Measurements from ENCODE around the gene PLCH2.
"Not testable (repeated sequence)": the region's sequence is repeated elsewhere in the genome, so short reads cannot be mapped to it uniquely, and the experiment has no call there.

PLCH2 gene

GRCh38 chr1:2476061-2476999 lies at the start of gene PLCH2:
Gene PLCH2 (plus strand): TSS chr1:2476289. CDS start chr1:2476589, 300 bp downstream.
- DNase-seq (ENCODE audit: low read depth), result no peak

GRCh38 chr1:2426540-2426939 lies 49.5 kb upstream of the PLCH2 start:
- DNase-seq (ENCODE audit: low read depth), result no peak

GRCh38 chr1:2427051-2427450 lies 49.0 kb upstream of the PLCH2 start:
- DNase-seq (ENCODE audit: low read depth), result no peak

GRCh38 chr1:2427976-2428375 lies 48.1 kb upstream of the PLCH2 start:
- DNase-seq (ENCODE audit: low read depth), result no peak

- DNase-seq (ENCODE audit: low read depth), result no peak
Measured at GRCh38 chr1:2428490-2428889, 47.6 kb upstream of the PLCH2 start.

GRCh38 chr1:2429780-2430591 lies 46.1 kb upstream of the PLCH2 start:
- DNase-seq (ENCODE audit: low read depth), result no peak

- no peak for DNase-seq (ENCODE audit: low read depth)
Measured at GRCh38 chr1:2430592-2430973, 45.5 kb upstream of the PLCH2 start.

- DNase-seq (ENCODE audit: low read depth), result no peak
Measured at GRCh38 chr1:2431103-2431502, 45.0 kb upstream of the PLCH2 start.

GRCh38 chr1:2431518-2431917 lies 44.6 kb upstream of the PLCH2 start:
- no peak for DNase-seq (ENCODE audit: low read depth)

GRCh38 chr1:2432441-2432844 lies 43.6 kb upstream of the PLCH2 start:
- no peak for DNase-seq (ENCODE audit: low read depth)

GRCh38 chr1:2433196-2433595 lies 42.9 kb upstream of the PLCH2 start:
- no peak for DNase-seq (ENCODE audit: low read depth)

GRCh38 chr1:2433936-2434655 lies 42.0 kb upstream of the PLCH2 start:
- DNase-seq (ENCODE audit: low read depth), result no peak

GRCh38 chr1:2435091-2435490 lies 41.0 kb upstream of the PLCH2 start:
- no peak for DNase-seq (ENCODE audit: low read depth)

- DNase-seq (ENCODE audit: low read depth), result no peak
Measured at GRCh38 chr1:2435746-2436355, 40.2 kb upstream of the PLCH2 start.

- no peak for DNase-seq (ENCODE audit: low read depth)
Measured at GRCh38 chr1:2436876-2437275, 39.2 kb upstream of the PLCH2 start.

- DNase-seq (ENCODE audit: low read depth), result no peak
Measured at GRCh38 chr1:2437617-2438016, 38.5 kb upstream of the PLCH2 start.

GRCh38 chr1:2438038-2438437 lies 38.1 kb upstream of the PLCH2 start:
- DNase-seq (ENCODE audit: low read depth), result no peak

GRCh38 chr1:2438641-2439040 lies 37.4 kb upstream of the PLCH2 start:
- DNase-seq (ENCODE audit: low read depth), result no peak

GRCh38 chr1:2439369-2439768 lies 36.7 kb upstream of the PLCH2 start:
- no peak for DNase-seq (ENCODE audit: low read depth)

GRCh38 chr1:2440346-2440745 lies 35.7 kb upstream of the PLCH2 start:
- DNase-seq (ENCODE audit: low read depth), result not testable (repeated sequence)

- DNase-seq (ENCODE audit: low read depth), result no peak
Measured at GRCh38 chr1:2441746-2442145, 34.3 kb upstream of the PLCH2 start.

- no peak for DNase-seq (ENCODE audit: low read depth)
Measured at GRCh38 chr1:2442661-2443060, 33.4 kb upstream of the PLCH2 start.

All from fibroblast of the conjunctiva (primary cell).